CD4-positive, alpha-beta T cell treated with Interleukin-10 for 1 hour (primary cell): Measurements from ENCODE around the gene UQCRC2.
"Not testable (repeated sequence)": the region's sequence is repeated elsewhere in the genome, so short reads cannot be mapped to it uniquely, and the experiment has no call there.

ENCODE experiments used
- DNase-seq: peaks from one replicate; pipeline ENCODE4 v3.0.0-alpha.2; 2020

The UQCRC2 gene

GRCh38 chr16:21952793-21953540 is at the start of gene UQCRC2:
UQCRC2 (plus strand) TSS chr16:21953361; CDS start chr16:21953424, 63 bp downstream.
- peak; percentile 91 for DNase-seq

DNA sequence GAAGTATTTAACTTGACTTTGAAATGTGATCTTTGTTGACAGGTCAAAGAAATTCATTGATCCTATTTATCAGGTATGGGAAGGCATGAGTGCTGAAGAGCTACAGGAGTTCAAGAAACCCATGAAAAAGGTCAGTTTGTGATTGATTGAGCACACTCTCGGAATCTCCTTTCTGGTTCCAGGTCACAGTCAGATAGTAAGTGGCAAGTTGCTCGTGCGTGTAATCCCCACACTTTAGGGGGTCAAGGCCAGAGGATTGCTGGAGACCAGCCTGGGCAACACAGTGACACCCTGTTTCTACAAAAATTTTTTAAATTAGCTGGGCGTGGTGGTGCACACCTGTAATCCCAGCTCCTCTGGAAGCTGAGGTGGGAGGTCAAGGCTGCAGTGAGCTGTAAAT is 20.5 kb upstream of the UQCRC2 start:
- DNase-seq: not testable (repeated sequence)

- not testable (repeated sequence) for DNase-seq
Measured at GRCh38 chr16:21933316-21933715, 19.8 kb upstream of the UQCRC2 start.

DNA sequence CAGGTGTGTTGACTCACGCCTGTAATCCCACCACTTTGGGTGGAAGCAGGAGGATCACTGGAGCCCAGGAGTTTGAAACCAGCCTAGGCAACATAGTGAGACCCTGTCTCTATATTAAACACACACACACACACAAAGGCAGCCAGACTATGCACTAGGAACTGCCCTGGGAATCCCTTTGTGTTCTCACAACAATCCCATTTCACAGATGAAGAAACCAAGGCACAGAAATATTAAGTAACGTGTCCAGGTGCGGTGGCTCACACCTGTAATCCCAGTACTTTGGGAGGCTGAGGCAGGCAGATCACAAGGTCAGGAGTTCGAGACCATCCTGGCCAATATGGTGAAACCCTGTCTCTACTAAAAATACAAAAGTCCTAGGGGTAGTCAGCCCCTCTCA is 19.4 kb upstream of the UQCRC2 start:
- DNase-seq: not testable (repeated sequence)

DNA sequence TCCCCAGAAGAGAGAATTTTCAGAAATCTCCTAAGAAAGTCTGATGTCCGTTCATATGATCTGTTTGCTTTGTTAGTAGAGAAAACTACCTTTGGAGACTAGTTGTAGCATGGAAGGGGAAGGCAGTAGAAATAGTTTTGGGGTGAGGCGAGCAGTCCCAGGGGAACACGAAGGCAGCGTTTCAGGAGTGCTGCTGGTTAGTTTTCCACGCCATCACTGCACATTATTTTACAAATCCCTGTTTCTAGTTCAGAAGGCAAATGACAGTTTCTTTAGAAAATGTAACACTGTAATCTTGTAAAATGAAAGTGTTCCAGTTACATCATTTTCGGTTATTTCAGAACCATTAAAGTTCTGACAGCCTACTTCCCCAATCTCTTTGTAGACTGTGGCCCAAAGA is 16.9 kb upstream of the UQCRC2 start:
- DNase-seq: not testable (repeated sequence)

DNA sequence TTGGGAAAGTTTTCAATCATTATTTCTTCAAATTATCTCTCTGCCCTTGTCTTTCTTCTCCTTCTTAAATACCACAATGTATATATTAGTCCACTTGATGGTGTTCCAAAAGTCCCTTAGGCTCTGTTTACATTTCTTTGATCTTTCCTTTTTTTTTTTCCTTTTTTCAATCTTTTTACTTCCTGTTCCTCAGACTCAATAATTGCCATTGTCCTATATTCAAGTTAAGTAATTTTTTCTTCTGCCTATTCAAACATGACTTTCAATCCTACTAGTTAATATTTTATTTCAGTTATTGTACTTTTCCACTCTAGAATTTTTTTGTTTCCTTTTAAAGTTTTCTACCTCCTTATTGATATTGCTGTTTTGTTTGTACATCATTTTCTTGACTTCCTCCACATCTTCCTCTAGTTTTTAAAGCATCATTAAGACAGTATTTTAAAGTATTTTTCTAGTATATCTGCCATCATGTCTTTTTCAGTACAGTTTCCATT is 15.8 kb upstream of the UQCRC2 start:
- DNase-seq: no peak

- DNase-seq: no peak
Measured at GRCh38 chr16:21940570-21940969, 12.6 kb upstream of the UQCRC2 start.

DNA sequence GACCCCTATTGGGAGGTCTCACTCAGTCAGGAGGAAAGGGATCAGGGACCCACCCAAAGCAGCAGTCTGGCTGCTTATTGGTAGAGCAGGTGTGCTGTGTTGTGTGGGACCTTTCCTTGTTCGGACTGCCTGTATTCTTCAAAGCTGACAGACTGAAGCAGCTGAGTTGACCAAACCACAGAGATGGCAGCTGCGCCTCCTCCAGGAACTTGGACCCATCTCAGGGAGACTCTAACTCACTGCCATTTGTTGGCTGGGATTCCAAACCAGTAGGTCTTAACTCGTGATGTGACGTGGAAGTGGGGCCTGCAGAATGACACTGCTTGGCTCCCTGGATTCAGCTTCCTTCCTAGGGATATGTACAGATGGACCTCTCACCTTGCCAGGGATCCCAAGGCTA is 9.6 kb upstream of the UQCRC2 start:
- no peak for DNase-seq

- DNase-seq: no peak
Measured at GRCh38 chr16:21946889-21947635, 6.1 kb upstream of the UQCRC2 start.

DNA sequence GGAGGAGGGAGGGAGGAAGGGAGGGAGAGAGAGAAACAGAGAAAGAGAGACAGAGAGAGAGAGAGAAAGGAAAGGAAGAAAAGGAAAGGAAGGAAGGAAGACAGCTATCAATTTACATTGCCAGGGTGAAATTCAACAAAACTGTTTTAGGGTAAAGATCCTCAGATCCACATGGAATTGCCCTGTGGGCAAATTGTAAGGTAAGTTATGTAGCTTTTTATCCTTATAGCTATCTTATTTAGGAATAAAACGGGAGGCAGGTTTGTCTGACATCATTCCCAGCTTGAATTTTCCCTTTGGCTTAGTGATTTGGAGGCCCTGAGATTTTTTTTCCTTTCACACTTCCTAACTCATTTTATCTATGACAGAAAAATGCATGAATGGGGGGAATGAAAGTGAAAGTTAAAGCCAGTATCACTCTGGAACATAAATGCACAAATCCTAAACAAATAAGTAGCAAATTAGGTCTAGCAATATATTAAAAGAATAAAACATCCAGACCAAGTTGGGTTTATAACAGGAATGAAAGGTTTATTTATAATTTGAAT is 3.4 kb upstream of the UQCRC2 start:
- no peak for DNase-seq

DNA sequence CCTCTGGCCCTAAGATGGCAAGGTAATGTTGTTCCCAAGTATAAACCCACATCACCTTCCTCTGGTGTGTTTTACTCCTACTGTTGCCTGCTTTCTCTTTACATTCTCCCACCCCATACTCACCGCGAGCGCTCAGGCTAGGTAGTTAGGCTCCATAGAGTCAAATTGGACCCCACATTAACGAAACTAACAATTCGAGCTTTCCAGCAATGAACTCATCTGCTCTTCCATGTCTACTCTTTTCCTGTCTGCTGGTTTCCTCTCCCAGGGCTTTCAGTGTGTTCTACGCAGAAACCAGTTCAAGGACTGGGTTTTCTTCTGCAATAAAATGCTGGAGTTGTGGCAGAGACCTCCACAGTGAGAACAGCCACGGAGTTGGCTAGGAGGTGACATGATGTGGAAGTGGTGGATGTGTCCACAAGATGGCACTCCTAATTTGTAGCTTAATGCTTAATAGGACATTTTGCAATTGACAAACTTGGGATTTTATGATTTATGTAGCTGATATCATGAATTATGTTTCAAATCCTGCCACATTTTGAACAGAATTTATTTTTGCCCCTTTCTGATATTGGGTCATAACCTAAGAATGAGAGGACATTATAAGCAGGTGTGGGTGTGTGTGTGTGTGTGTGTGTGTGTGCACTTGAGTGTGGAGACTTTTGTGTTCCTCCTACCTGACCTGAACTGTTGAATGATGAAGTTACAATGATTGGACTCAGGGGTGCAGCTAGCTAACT is 2.2 kb upstream of the UQCRC2 start:
- peak; percentile 39 for DNase-seq

DNA sequence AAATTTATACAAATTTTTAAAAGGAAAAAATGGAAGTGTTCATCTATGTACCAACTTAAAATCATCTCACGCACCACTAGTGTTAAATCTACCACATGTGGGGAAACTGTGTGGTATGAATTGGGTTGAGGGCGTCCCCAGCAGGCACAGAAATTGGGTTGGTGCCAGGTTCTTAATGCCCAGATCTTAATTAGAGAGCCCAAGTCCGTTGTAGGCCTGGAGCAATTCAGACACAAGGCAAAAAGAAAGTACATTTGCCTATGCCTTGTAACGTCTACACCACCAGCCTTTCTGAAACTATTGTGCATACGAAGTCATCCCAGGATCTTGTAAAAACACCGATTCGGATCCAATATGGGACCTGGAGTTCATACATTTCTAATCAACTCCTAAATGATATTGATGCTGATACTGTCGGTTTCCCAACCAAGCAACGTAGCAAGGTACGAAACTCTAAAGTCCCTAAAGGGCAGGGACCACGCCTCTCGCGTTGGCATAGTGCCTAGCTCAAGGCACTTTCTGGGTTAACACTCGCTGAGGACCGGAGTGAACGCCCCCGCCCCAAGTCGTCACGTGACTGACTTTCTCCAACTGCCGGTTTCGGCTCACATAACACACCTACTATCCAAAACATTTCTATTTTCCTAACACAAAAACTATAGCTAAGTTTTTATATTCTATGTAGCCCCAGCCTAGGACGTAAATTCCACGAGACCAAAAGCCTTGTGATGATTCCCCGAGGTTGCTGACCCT is 945 bp upstream of the UQCRC2 start:
- peak; percentile 82 for DNase-seq

GRCh38 chr16:21953541-21953902 is 361 bp downstream of the UQCRC2 start:
- no peak for DNase-seq

GRCh38 chr16:21957714-21958346 is 4.7 kb downstream of the UQCRC2 start:
- no peak for DNase-seq

DNA sequence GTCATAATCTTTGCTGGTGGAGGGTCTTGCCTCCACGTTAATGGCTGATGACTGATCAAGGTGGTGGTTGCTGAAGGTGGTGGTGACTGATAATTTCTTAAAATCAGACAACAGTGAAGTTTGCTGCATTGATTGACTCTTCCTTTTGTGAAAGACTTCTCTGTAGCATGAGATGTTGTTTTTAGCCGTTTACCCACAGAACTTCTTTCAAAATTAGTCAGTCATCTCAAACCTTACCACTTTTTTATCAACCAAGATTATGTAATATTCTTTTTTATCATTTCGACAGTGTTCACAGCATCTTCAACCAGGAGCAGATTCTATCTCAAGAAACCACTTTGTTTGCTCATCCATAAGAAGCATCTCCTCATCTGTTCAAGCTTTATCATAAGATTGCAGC is 5.9 kb downstream of the UQCRC2 start:
- no peak for DNase-seq

DNA sequence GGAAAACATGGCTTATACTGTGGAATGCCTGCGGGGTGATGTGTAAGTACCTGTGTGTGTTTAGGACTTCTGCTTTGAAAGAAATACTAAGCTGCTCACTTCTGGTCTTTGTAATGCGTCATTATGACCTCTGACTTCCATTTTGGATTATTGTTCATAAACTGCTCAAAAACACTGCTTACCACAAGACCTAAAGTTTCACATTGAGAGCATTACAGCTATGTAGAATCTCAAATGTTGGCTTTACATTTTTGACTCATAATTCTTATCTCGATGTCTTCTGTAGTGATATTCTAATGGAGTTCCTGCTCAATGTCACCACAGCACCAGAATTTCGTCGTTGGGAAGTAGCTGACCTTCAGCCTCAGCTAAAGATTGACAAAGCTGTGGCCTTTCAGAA is 9.3 kb downstream of the UQCRC2 start:
- DNase-seq: no peak

DNA sequence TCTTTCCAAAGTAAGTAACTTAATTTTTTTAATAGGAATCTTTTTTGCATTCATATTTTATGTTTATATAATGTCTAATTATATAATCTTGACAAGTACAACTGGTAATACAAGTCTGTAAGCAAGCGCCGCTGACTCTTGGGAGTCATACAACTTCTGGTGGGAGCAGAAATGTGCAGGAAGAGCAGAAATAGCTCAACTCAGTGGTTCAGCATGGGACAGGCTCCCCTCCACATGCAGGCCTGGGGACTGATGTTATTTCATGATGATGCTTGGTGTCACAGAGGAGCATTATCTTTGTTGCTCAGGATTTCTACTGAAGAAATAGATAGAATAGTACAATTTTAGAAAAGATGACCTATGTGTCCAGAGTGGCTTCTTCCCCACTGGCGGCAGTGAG is 10.7 kb downstream of the UQCRC2 start:
- DNase-seq: no peak

GRCh38 chr16:21964353-21964752 is 11.2 kb downstream of the UQCRC2 start:
- no peak for DNase-seq

DNA sequence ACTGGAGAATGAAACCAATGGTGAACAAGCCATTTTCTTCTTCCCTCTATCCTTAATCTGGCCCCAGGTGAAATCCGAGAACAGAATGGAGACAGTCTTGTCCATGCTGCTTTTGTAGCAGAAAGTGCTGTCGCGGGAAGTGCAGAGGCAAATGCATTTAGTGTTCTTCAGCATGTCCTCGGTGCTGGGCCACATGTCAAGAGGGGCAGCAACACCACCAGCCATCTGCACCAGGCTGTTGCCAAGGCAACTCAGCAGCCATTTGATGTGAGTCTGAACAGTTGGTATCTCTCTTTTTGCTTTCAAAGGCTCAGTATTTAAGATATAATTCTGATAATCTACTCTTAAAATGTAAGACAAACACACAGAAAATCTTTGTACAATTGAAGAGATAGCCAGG is 18.7 kb downstream of the UQCRC2 start:
- DNase-seq: no peak

DNA sequence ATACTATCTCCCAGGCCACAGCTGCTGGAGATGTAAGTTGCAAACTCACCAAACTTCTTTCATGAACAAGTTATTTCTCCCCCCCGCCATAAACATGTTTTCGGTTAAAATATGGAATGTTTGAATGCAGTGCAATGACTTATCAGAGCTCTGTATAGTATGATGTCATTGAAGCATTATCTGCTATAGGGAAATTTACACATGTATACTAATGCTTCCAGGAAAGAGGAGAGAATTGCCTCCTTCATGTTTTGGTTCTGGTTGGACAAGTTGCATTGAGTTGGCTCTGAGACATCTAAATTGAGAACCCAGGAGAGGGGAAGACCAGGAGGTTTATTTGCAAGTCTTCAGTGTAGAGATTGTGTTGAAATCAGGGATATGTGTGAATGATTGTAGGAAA is 20.8 kb downstream of the UQCRC2 start:
- no peak for DNase-seq

- DNase-seq: no peak
Measured at GRCh38 chr16:21980032-21980431, 26.9 kb downstream of the UQCRC2 start.

GRCh38 chr16:21982108-21982507 is 28.9 kb downstream of the UQCRC2 start:
- DNase-seq: no peak
